Adipocyte (in vitro differentiated cells): ENCODE results near the gene TMPRSS11D.

ENCODE experiments used
- DNase-seq: peaks from one replicate; pipeline ENCODE4 v3.0.0-alpha.2; 2015; ENCODE audit warnings: low read depth
- H3K27me3 ChIP-seq: replicated peaks from 2 replicates; pipeline ENCODE4 v1.7.0; 2013; ENCODE audit warnings: mild to moderate bottlenecking, low read length, moderate library complexity; ENCODE audit not compliant: control insufficient read depth, insufficient read depth
- H3K36me3 ChIP-seq: 2 replicates; pipeline ENCODE4 v1.7.0; 2013; ENCODE audit warnings: low read length, mild to moderate bottlenecking, moderate library complexity; ENCODE audit not compliant: control insufficient read depth, insufficient read depth, severe bottlenecking
- H3K4me1 ChIP-seq: 2 replicates; pipeline ENCODE4 v1.7.0; 2013; ENCODE audit warnings: mild to moderate bottlenecking, low read length, moderate library complexity; ENCODE audit not compliant: control insufficient read depth, insufficient read depth
- H3K4me3 ChIP-seq: 2 replicates; pipeline ENCODE4 v1.7.0; 2013; ENCODE audit warnings: mild to moderate bottlenecking, low read length, moderate library complexity
- H3K9ac ChIP-seq: 2 replicates; pipeline ENCODE4 v1.7.0; 2013; ENCODE audit warnings: mild to moderate bottlenecking, low read length, moderate library complexity
- H3K9me3 ChIP-seq: 2 replicates; pipeline ENCODE4 v1.7.0; 2013; ENCODE audit warnings: mild to moderate bottlenecking, low read length, moderate library complexity; ENCODE audit not compliant: control insufficient read depth

The TMPRSS11D gene

GRCh38 chr4:67883902-67884301 lies at the start of gene TMPRSS11D:
TSS of gene TMPRSS11D (minus strand) at chr4:67884002. CDS start at chr4:67883933, 69 bp downstream.
- DNase-seq, result no peak
- no peaks in the 10 kb centered on the region for H3K27me3 ChIP-seq
- no peak within 1 kb of the TSS for H3K4me3 ChIP-seq
- no peak within 1 kb of the TSS for H3K9ac ChIP-seq
- H3K4me1 ChIP-seq, result peaks cover 8% of the 10 kb centered on the region
- no peaks in the 10 kb centered on the region for H3K9me3 ChIP-seq
- H3K36me3 ChIP-seq, result no peaks in the 10 kb centered on the region

- Histone ChIP-seq H3K9me3 (peaks cover 1% of the 10 kb centered on the region), H3K4me3 (no peak overlapping the region), H3K36me3 (no peaks in the 10 kb centered on the region), H3K4me1 (no peaks in the 10 kb centered on the region), H3K9ac (no peak overlapping the region), H3K27me3 (no peaks in the 10 kb centered on the region)
- no peak for DNase-seq
Observed at GRCh38 chr4:67933038-67933437, 49.2 kb upstream of the TMPRSS11D start.

- no peak for DNase-seq
Observed at GRCh38 chr4:67931256-67931655, 47.5 kb upstream of the TMPRSS11D start.

GRCh38 chr4:67929426-67929825 lies 45.6 kb upstream of the TMPRSS11D start:
- H3K9ac ChIP-seq, result no peak overlapping the region
- H3K36me3 ChIP-seq, result no peaks in the 10 kb centered on the region
- no peak overlapping the region for H3K4me3 ChIP-seq
- no peaks in the 10 kb centered on the region for H3K4me1 ChIP-seq
- H3K27me3 ChIP-seq, result no peaks in the 10 kb centered on the region
- H3K9me3 ChIP-seq, result no peaks in the 10 kb centered on the region
- DNase-seq, result peak; percentile 31

More at GRCh38 chr4:67931256-67931655, 47.5 kb upstream of the TMPRSS11D start:
- Histone ChIP-seq H3K4me1 (no peaks in the 10 kb centered on the region), H3K9me3 (no peaks in the 10 kb centered on the region), H3K36me3 (no peaks in the 10 kb centered on the region), H3K9ac (no peak overlapping the region), H3K4me3 (no peak overlapping the region), H3K27me3 (no peaks in the 10 kb centered on the region)

- Histone ChIP-seq H3K9me3 (no peaks in the 10 kb centered on the region), H3K27me3 (no peaks in the 10 kb centered on the region), H3K4me1 (no peaks in the 10 kb centered on the region), H3K4me3 (no peak overlapping the region), H3K36me3 (no peaks in the 10 kb centered on the region), H3K9ac (no peak overlapping the region)
- DNase-seq, result no peak
Observed at GRCh38 chr4:67928546-67928945, 44.7 kb upstream of the TMPRSS11D start.

- Histone ChIP-seq H3K27me3 (no peaks in the 10 kb centered on the region), H3K4me3 (no peak overlapping the region), H3K9ac (no peak overlapping the region), H3K36me3 (no peaks in the 10 kb centered on the region), H3K4me1 (no peaks in the 10 kb centered on the region), H3K9me3 (no peaks in the 10 kb centered on the region)
- DNase-seq, result no peak
Observed at GRCh38 chr4:67927251-67927650, 43.4 kb upstream of the TMPRSS11D start.

- no peak overlapping the region for H3K9ac ChIP-seq
- no peaks in the 10 kb centered on the region for H3K4me1 ChIP-seq
- no peaks in the 10 kb centered on the region for H3K36me3 ChIP-seq
- H3K27me3 ChIP-seq, result no peaks in the 10 kb centered on the region
- no peak overlapping the region for H3K4me3 ChIP-seq
- no peaks in the 10 kb centered on the region for H3K9me3 ChIP-seq
- DNase-seq, result no peak
Observed at GRCh38 chr4:67926485-67926884, 42.7 kb upstream of the TMPRSS11D start.

GRCh38 chr4:67922697-67923096 lies 38.9 kb upstream of the TMPRSS11D start:
- no peaks in the 10 kb centered on the region for H3K4me1 ChIP-seq
- no peaks in the 10 kb centered on the region for H3K36me3 ChIP-seq
- H3K9ac ChIP-seq, result no peak overlapping the region
- H3K27me3 ChIP-seq, result no peaks in the 10 kb centered on the region
- H3K9me3 ChIP-seq, result no peaks in the 10 kb centered on the region
- no peak overlapping the region for H3K4me3 ChIP-seq
- peak; percentile 55 for DNase-seq

GRCh38 chr4:67918428-67918827 lies 34.6 kb upstream of the TMPRSS11D start:
- Histone ChIP-seq H3K4me1 (no peaks in the 10 kb centered on the region), H3K9me3 (no peaks in the 10 kb centered on the region), H3K27me3 (no peaks in the 10 kb centered on the region), H3K9ac (no peak overlapping the region), H3K36me3 (no peaks in the 10 kb centered on the region), H3K4me3 (no peak overlapping the region)
- no peak for DNase-seq

- Histone ChIP-seq H3K36me3 (no peaks in the 10 kb centered on the region), H3K4me3 (no peak overlapping the region), H3K4me1 (peaks cover 3% of the 10 kb centered on the region), H3K9ac (no peak overlapping the region), H3K27me3 (no peaks in the 10 kb centered on the region), H3K9me3 (no peaks in the 10 kb centered on the region)
- DNase-seq, result no peak
Observed at GRCh38 chr4:67915400-67915966, 31.7 kb upstream of the TMPRSS11D start.

- Histone ChIP-seq H3K4me1 (peaks cover 12% of the 10 kb centered on the region), H3K36me3 (no peaks in the 10 kb centered on the region), H3K27me3 (no peaks in the 10 kb centered on the region), H3K9ac (no peak overlapping the region), H3K4me3 (no peak overlapping the region), H3K9me3 (no peaks in the 10 kb centered on the region)
- no peak for DNase-seq
Observed at GRCh38 chr4:67912080-67912479, 28.3 kb upstream of the TMPRSS11D start.

GRCh38 chr4:67911638-67912037 lies 27.8 kb upstream of the TMPRSS11D start:
- Histone ChIP-seq H3K9me3 (no peaks in the 10 kb centered on the region), H3K27me3 (no peaks in the 10 kb centered on the region), H3K9ac (no peak overlapping the region), H3K36me3 (no peaks in the 10 kb centered on the region), H3K4me3 (no peak overlapping the region), H3K4me1 (peaks cover 12% of the 10 kb centered on the region)
- DNase-seq, result no peak
